H9 (cell line): ENCODE measurements around the gene RAET1G. TPM values are rescaled to one million over a fixed set of nuclear protein-coding genes. Genes with fewer than 3 reads are reported as not detected.
"Not testable (repeated sequence)": the region's sequence is repeated elsewhere in the genome, so short reads cannot be mapped to it uniquely, and the experiment has no call there.

Experiments
- DNase-seq: peaks from one replicate; pipeline ENCODE4 v3.0.0-alpha.2; 2017
- H2AFZ ChIP-seq: one replicate; pipeline ENCODE4 v1.6.1; 2013; ENCODE audit warnings: mild to moderate bottlenecking, low read length, control low read depth, moderate library complexity
- H2AK5ac ChIP-seq: 2 replicates; pipeline ENCODE4 v1.6.1; 2013; ENCODE audit warnings: low read length, control low read depth, mixed read lengths; ENCODE audit not compliant: insufficient read length
- H2BK120ac ChIP-seq: one replicate; pipeline ENCODE4 v1.6.1; 2013; ENCODE audit warnings: low read depth, mild to moderate bottlenecking, low read length, control low read depth, inconsistent platforms; ENCODE audit not compliant: poor library complexity, severe bottlenecking
- H2BK12ac ChIP-seq: 2 replicates; pipeline ENCODE4 v1.6.1; 2013; ENCODE audit warnings: low read length, control low read depth, mixed read lengths, low read depth; ENCODE audit not compliant: insufficient read length
- H2BK15ac ChIP-seq: 2 replicates; pipeline ENCODE4 v1.6.1; 2013; ENCODE audit warnings: low read depth, low read length, control low read depth
- H2BK20ac ChIP-seq: one replicate; pipeline ENCODE4 v1.6.1; 2013; ENCODE audit warnings: low read depth, mild to moderate bottlenecking, low read length, control low read depth, inconsistent platforms; ENCODE audit not compliant: poor library complexity, severe bottlenecking
- H2BK5ac ChIP-seq: 2 replicates; pipeline ENCODE4 v1.6.1; 2013; ENCODE audit warnings: low read length, control low read depth, mixed read lengths; ENCODE audit not compliant: insufficient read length
- H3K14ac ChIP-seq: 2 replicates; pipeline ENCODE4 v1.6.1; 2013; ENCODE audit warnings: low read length, control low read depth; ENCODE audit not compliant: insufficient read depth
- H3K18ac ChIP-seq: 2 replicates; pipeline ENCODE4 v1.6.1; 2013; ENCODE audit warnings: low read depth, mild to moderate bottlenecking, mixed read lengths, low read length, control low read depth; ENCODE audit not compliant: insufficient read length
- H3K23ac ChIP-seq: 2 replicates; pipeline ENCODE4 v1.6.1; 2013; ENCODE audit warnings: low read length, control low read depth, mixed read lengths, low read depth; ENCODE audit not compliant: insufficient read length
- H3K23me2 ChIP-seq: 2 replicates; pipeline ENCODE4 v1.6.1; 2013; ENCODE audit warnings: low read depth, mild to moderate bottlenecking, mixed read lengths, low read length, control low read depth; ENCODE audit not compliant: insufficient read length, poor library complexity, severe bottlenecking
- H3K27ac ChIP-seq: 2 replicates; pipeline ENCODE4 v1.5.1; 2013; ENCODE audit warnings: low read length, control low read depth, mixed read lengths, low read depth; ENCODE audit not compliant: insufficient read length
- H3K27me3 ChIP-seq: 2 replicates; pipeline ENCODE4 v1.6.1; 2013; ENCODE audit warnings: low read length, control low read depth, inconsistent platforms; ENCODE audit not compliant: insufficient read depth
- H3K4ac ChIP-seq: 2 replicates; pipeline ENCODE4 v1.6.1; 2013; ENCODE audit warnings: low read depth, mild to moderate bottlenecking, control low read depth, inconsistent platforms, low read length, moderate library complexity
- H3K4me1 ChIP-seq: 2 replicates; pipeline ENCODE4 v1.6.1; 2013; ENCODE audit warnings: low read length, control low read depth, inconsistent platforms; ENCODE audit not compliant: insufficient read depth
- H3K4me2 ChIP-seq: 2 replicates; pipeline ENCODE4 v1.6.1; 2013; ENCODE audit warnings: low read length, control low read depth, mixed read lengths; ENCODE audit not compliant: insufficient read length, insufficient read depth
- H3K56ac ChIP-seq: 2 replicates; pipeline ENCODE4 v1.6.1; 2013; ENCODE audit warnings: low read depth, mild to moderate bottlenecking, mixed read lengths, low read length, control low read depth; ENCODE audit not compliant: insufficient read length
- H3K79me1 ChIP-seq: 2 replicates; pipeline ENCODE4 v1.6.1; 2013; ENCODE audit warnings: low read depth, mild to moderate bottlenecking, moderate library complexity, low read length, control low read depth, inconsistent platforms; ENCODE audit not compliant: insufficient read depth, poor library complexity, severe bottlenecking
- H3K79me2 ChIP-seq: 2 replicates; pipeline ENCODE4 v1.6.1; 2013; ENCODE audit warnings: low read length, control low read depth, inconsistent platforms; ENCODE audit not compliant: insufficient read depth
- H3K9ac ChIP-seq: 2 replicates; pipeline ENCODE4 v1.6.1; 2013; ENCODE audit warnings: low read length, control low read depth, mixed read lengths; ENCODE audit not compliant: insufficient read length; ENCODE audit errors: extremely low read depth
- H3K9me3 ChIP-seq: one replicate; pipeline ENCODE4 v1.6.1; 2013; ENCODE audit warnings: low read depth, low read length, inconsistent platforms; ENCODE audit not compliant: control insufficient read depth
- H3T11ph ChIP-seq: one replicate; pipeline ENCODE4 v1.6.1; 2013; ENCODE audit warnings: mild to moderate bottlenecking, low read length, control low read depth, inconsistent platforms
- H4K20me1 ChIP-seq: one replicate; pipeline ENCODE4 v1.6.1; 2013; ENCODE audit not compliant: control insufficient read depth, insufficient read length, insufficient read depth
- H4K5ac ChIP-seq: 2 replicates; pipeline ENCODE4 v1.6.1; 2013; ENCODE audit warnings: low read depth, mild to moderate bottlenecking, mixed read lengths, low read length, control low read depth; ENCODE audit not compliant: insufficient read length
- H4K8ac ChIP-seq: replicated peaks from 2 replicates; pipeline ENCODE4 v1.6.1; 2013; ENCODE audit warnings: low read length, control low read depth, mixed read lengths, low read depth; ENCODE audit not compliant: insufficient read length
- H4K91ac ChIP-seq: 2 replicates; pipeline ENCODE4 v1.6.1; 2013; ENCODE audit warnings: low read depth, mild to moderate bottlenecking, moderate library complexity, mixed read lengths, low read length, control low read depth; ENCODE audit not compliant: insufficient read length
- H3K27ac Mint-ChIP-seq, 3 experiments: 2 replicates in 2 of 3; 3 replicates in 1 of 3; pipeline ENCODE4 v1.8.0; 2020 to 2021; ENCODE audit warnings: mixed read lengths in 3 of 3, mild to moderate bottlenecking in 1 of 3, moderate library complexity in 1 of 3
- H3K27me3 Mint-ChIP-seq: 2 replicates; pipeline ENCODE4 v1.8.0; 2021; ENCODE audit warnings: low read depth, mild to moderate bottlenecking, moderate library complexity, mixed read lengths
- H3K36me3 Mint-ChIP-seq, 3 experiments: 2 replicates in 2 of 3; 3 replicates in 1 of 3; pipeline ENCODE4 v1.8.0; 2020 to 2021; ENCODE audit warnings: low read depth in 3 of 3, mixed read lengths in 3 of 3; ENCODE audit not compliant: insufficient read depth in 1 of 3
- H3K4me1 Mint-ChIP-seq, 2 experiments: 2 replicates each; pipeline ENCODE4 v1.8.0; 2020; ENCODE audit warnings: mixed read lengths in 2 of 2
- H3K4me3 Mint-ChIP-seq, 2 experiments: 2 replicates in 1 of 2; 3 replicates in 1 of 2; pipeline ENCODE4 v1.8.0; 2020 to 2021; ENCODE audit warnings: mild to moderate bottlenecking in 2 of 2, mixed read lengths in 2 of 2, moderate library complexity in 1 of 2
- H3K9me3 Mint-ChIP-seq, 2 experiments: 2 replicates in 1 of 2; 3 replicates in 1 of 2; pipeline ENCODE4 v1.8.0; 2020; ENCODE audit warnings: mild to moderate bottlenecking in 2 of 2, mixed read lengths in 2 of 2, moderate library complexity in 1 of 2
- WGBS: extraction: QIAGEN DNeasy Blood & Tissue Kit; methylation state at CpG from one replicate; pipeline ENCODE4 v1.1.7; 2013; ENCODE audit warnings: missing lambda C conversion rate, low lambda C conversion rate, mixed read lengths; ENCODE audit not compliant: insufficient read length; ENCODE audit errors: extremely low coverage; 5-methylcytosine and 5-hydroxymethylcytosine counted together
- total RNA-seq: library from RNA; stranded (reverse); gene quantifications from 2 replicates; pipeline ENCODE4 v1.2.1, GENCODE V29; 2021
- TF ChIP-seq, protein P1 (sequence below): fragments of 200-600 bp; sonication (generic); conservative IDR thresholded peaks from 3 replicates; pipeline ENCODE4 v1.8.0; 2021; ENCODE audit warnings: antibody characterized with exemption, mild to moderate bottlenecking

The RAET1G gene
- total RNA-seq, 1 experiment from 2014 or later, result not detected

DNA sequence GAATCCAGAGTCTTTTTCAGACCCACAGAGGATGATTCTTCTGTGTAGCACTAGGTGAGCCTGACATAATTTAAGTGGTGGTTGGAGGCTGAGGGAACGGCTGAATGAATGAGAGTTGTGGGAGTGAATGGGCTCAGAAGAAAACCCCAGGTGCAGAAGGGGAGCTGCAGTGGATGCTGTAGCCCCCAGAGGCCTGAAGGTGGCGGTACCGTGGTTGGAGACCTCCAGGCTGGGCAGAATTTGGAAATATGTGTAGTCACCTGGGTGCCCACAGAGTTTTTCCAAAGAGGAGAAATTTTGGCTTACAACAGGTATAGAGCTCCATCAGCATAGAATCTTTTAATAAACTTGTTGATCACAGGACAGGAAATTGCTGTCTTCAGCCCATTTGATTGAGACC is 6.5 kb upstream of the RAET1G start:
- no peak overlapping the region for H2BK15ac ChIP-seq
- H3K4me2 ChIP-seq, result no peak overlapping the region
- no peak overlapping the region for H3K14ac ChIP-seq
- H2BK5ac ChIP-seq, result no peak overlapping the region
- H3K9me3 Mint-ChIP-seq, result no peaks in the 10 kb centered on the region
- peaks cover 15% of the 10 kb centered on the region for H3K27me3 ChIP-seq
- WGBS, result no CpG with 5 or more reads among the region's 3 CpGs
- no peak overlapping the region for H3K4ac ChIP-seq
- H3K4me1 Mint-ChIP-seq, result peaks cover 4 to 5% of the 10 kb centered on the region in 2 experiments
- H3K56ac ChIP-seq, result no peak overlapping the region
- no peaks in the 10 kb centered on the region for H3K9me3 ChIP-seq
- H3K4me3 Mint-ChIP-seq, result no peak overlapping the region
- H3K9ac ChIP-seq, result no peak overlapping the region
- H2BK120ac ChIP-seq, result no peak overlapping the region
- H3K79me2 ChIP-seq, result no peaks in the 10 kb centered on the region
- H4K5ac ChIP-seq, result no peak overlapping the region
- no peaks in the 10 kb centered on the region for H3K36me3 Mint-ChIP-seq
- H2AK5ac ChIP-seq, result no peak overlapping the region
- H4K8ac ChIP-seq, result no peak overlapping the region
- no peaks in the 10 kb centered on the region for H4K20me1 ChIP-seq
- H3K27me3 Mint-ChIP-seq, result peaks cover 92% of the 10 kb centered on the region
- DNase-seq, result no peak
- no peak overlapping the region for H2BK12ac ChIP-seq
- no peaks in the 10 kb centered on the region for H3K4me1 ChIP-seq
- H3K23ac ChIP-seq, result no peak overlapping the region
- TF ChIP-seq, protein P1, sequence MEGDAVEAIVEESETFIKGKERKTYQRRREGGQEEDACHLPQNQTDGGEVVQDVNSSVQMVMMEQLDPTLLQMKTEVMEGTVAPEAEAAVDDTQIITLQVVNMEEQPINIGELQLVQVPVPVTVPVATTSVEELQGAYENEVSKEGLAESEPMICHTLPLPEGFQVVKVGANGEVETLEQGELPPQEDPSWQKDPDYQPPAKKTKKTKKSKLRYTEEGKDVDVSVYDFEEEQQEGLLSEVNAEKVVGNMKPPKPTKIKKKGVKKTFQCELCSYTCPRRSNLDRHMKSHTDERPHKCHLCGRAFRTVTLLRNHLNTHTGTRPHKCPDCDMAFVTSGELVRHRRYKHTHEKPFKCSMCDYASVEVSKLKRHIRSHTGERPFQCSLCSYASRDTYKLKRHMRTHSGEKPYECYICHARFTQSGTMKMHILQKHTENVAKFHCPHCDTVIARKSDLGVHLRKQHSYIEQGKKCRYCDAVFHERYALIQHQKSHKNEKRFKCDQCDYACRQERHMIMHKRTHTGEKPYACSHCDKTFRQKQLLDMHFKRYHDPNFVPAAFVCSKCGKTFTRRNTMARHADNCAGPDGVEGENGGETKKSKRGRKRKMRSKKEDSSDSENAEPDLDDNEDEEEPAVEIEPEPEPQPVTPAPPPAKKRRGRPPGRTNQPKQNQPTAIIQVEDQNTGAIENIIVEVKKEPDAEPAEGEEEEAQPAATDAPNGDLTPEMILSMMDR, result peak; percentile 81
- no peak overlapping the region for H3T11ph ChIP-seq
- no peak overlapping the region for H2AFZ ChIP-seq
- no peak overlapping the region for H3K27ac Mint-ChIP-seq
- H3K79me1 ChIP-seq, result no peaks in the 10 kb centered on the region
- no peak overlapping the region for H4K91ac ChIP-seq
- H3K18ac ChIP-seq, result no peak overlapping the region
- H3K27ac ChIP-seq, result no peak overlapping the region
- no peak overlapping the region for H2BK20ac ChIP-seq
- peaks cover 8% of the 10 kb centered on the region for H3K23me2 ChIP-seq

DNA sequence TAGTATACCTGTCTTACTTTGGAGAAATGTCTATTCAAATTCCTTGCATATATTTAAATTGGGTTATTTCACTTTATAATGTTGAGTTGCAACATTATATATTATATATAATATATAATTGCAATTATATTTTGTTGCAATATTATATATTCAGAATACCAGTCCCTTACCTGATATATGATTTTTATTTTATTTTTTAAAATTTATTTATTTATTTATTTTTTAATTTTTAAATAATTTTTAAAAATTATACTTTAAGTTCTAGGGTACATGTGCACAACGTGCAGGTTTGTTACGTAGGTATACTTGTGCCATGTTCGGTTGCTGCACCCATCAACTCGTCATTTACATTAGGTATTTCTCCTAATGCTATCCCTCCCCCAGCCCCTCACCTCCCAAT is 4.1 kb upstream of the RAET1G start:
- H3K23ac ChIP-seq, H3K27ac ChIP-seq, H4K5ac ChIP-seq, H2BK20ac ChIP-seq, H3K56ac ChIP-seq, H4K91ac ChIP-seq, H3K9ac ChIP-seq, H3K14ac ChIP-seq, H3K27ac Mint-ChIP-seq, H3K9me3 Mint-ChIP-seq, H3T11ph ChIP-seq, H3K4ac ChIP-seq, H3K36me3 Mint-ChIP-seq, H4K8ac ChIP-seq, H4K20me1 ChIP-seq, H3K9me3 ChIP-seq, H3K79me2 ChIP-seq, H3K4me2 ChIP-seq, H3K4me1 ChIP-seq, H2AK5ac ChIP-seq, H2BK120ac ChIP-seq, H3K18ac ChIP-seq, DNase-seq, H2AFZ ChIP-seq, H3K79me1 ChIP-seq, H2BK12ac ChIP-seq, H2BK5ac ChIP-seq, H3K4me3 Mint-ChIP-seq, H2BK15ac ChIP-seq: not testable (repeated sequence)
- Mint-ChIP-seq H3K27me3 (peaks cover 95% of the 10 kb centered on the region), H3K4me1 (peaks cover 11 to 18% of the 10 kb centered on the region in 2 experiments)
- H3K27me3 ChIP-seq, result peaks cover 35% of the 10 kb centered on the region
- peaks cover 19% of the 10 kb centered on the region for H3K23me2 ChIP-seq
- no CpG with 5 or more reads among the region's 4 CpGs for WGBS
